Smooth muscle cell of the brain vasculature (primary cell): ENCODE results near the gene WIF1.
A peak's percentile ranks its signal among the peaks of the same experiment; 100 is the strongest.

ENCODE experiments used
- DNase-seq: peaks from one replicate; pipeline ENCODE4 v3.0.0-alpha.2; 2012; ENCODE audit warnings: low read depth, low spot score

Gene WIF1

GRCh38 chr12:65121049-65121955 is at the start of gene WIF1:
TSS of gene WIF1 (minus strand) at chr12:65121305. CDS start at chr12:65121191, 114 bp downstream.
- DNase-seq: no peak

GRCh38 chr12:65170209-65170881 is 49.2 kb upstream of the WIF1 start:
- DNase-seq: no peak

GRCh38 chr12:65169320-65170208 is 48.5 kb upstream of the WIF1 start, which contains the start of gene LEMD3:
TSS of gene LEMD3 (plus strand) at chr12:65169583. CDS start at chr12:65169597, 14 bp downstream.
- peak; percentile 66 for DNase-seq

- no peak for DNase-seq
Measured at GRCh38 chr12:65168681-65169319, 47.7 kb upstream of the WIF1 start.

- DNase-seq: no peak
Measured at GRCh38 chr12:65164774-65165173, 43.7 kb upstream of the WIF1 start.

DNA sequence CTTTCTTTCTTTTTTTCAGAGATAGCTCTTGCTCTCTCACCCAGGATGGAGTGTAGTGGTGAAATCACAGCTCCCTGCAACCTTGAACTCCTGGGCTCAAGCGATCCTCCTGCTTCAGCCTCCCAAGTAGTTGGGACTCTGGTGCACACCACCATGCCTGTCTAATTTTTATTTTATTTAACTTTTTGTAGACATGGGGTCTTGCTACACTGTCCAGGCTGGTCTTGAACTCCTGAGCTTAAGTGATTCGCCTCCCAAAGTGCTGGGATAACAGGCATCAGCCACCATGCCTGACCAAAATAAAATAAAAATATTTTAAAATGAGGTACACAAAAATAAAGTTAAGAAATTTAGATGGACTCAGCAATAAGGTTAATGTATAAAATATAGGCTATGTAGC is 43.1 kb upstream of the WIF1 start:
- no peak for DNase-seq

- DNase-seq: no peak
Measured at GRCh38 chr12:65162609-65163008, 41.5 kb upstream of the WIF1 start.

DNA sequence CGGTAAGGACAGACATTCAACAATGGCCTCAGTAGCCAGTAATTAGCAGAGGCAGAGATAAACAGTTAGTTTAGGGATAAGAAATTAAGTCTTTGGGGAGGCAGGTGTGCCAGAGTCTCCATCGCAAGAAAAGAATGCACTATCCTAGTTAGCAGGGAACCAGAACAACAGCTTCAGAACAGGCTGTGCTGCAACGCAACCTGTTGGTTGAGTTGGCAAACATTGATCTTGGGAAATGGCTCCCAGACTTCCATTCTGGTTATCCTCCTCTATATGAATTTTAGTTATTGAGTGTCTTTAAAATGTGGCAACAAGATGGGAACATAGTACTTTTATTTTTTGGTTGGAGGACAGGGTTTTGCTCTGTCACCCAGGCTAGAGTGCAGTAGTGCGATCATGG is 36.0 kb upstream of the WIF1 start:
- no peak for DNase-seq

DNA sequence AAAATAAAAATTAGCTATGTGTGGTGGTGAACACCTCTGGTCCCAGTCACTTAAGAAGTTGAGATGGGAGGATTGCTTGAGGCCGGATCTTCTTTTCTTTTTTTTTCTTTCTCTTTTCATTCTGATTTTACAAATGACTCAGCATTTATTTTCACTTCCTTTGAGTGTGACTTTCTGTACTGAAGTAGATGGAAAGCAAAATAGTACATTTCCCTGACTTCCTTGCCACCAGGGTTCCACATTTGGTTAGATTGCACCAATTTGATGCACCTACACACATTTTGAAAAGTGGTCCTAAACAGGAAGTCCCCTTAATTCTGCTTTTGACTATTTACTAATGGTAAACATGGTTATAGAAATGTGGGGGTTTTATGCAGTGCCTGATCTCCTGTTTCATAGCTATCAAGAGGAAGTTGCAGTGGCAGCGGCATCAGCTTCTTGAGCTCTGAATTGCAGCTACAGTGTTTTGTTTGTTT is 35.3 kb upstream of the WIF1 start:
- no peak for DNase-seq

DNA sequence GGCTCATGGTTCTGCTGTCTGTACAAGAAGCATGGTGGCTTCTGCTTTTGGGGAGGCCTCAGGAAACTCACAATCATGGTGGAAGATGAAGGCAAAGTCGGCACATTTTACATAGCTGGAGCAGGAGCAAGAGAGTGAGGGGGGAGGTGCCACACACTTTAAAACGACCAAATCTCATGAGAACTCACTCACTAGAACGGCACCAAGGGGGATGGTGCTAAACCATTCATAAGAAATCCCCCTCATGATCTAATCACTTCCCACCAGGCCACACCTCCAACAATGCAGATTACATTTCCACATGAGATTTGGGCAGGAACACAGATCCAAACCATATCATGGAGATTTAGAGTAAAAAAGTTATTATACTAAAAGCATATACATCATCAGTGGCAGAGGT is 34.7 kb upstream of the WIF1 start:
- DNase-seq: no peak

- DNase-seq: no peak
Measured at GRCh38 chr12:65152596-65152995, 31.5 kb upstream of the WIF1 start.

- DNase-seq: no peak
Measured at GRCh38 chr12:65152012-65152411, 30.9 kb upstream of the WIF1 start.

DNA sequence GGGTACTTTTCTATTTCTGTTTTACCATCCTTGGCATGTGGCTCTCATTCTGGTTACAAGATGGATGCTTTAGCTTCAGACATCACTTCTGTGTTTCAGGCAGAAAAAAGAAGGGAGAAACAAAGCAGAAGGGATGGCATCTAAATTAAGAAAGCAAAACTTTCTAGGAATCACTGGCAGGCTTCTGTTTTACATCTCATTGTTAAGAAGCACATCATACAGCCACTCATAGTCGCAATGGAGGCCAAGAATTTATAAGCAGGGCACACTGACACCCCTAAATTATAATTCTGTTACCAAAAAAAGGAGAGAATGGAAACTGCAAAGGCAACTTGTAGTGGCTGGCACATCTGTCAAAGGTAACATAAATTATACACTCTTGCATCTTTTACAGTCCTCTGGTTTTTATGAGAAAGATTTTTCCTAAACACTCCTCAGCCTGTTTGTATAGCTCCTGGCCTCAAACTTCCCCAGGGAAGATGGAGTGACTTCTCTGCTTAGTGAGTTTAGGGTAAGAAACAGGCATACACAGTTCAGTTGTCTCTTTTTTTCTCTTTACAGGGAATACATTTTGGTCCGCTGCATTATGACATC is 26.3 kb upstream of the WIF1 start:
- no peak for DNase-seq

DNA sequence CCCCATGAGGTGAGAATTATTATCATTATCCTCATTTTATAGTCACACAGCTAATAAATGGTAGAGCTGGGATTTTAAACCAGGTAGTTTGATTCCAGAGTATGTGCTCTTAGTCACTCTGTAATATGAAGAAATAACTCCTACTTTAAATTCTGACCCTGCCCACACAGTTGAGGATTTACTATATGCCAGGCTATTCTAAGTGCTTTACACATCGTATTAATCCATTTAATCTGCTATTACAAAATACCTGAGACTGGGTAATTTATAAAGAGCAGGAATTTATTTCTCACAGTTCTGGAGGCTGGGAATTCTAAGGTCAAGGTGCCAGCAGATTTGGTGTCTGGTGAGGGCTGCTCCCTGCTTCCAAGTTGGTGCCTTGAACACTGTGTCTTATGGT is 19.6 kb upstream of the WIF1 start:
- DNase-seq: no peak

DNA sequence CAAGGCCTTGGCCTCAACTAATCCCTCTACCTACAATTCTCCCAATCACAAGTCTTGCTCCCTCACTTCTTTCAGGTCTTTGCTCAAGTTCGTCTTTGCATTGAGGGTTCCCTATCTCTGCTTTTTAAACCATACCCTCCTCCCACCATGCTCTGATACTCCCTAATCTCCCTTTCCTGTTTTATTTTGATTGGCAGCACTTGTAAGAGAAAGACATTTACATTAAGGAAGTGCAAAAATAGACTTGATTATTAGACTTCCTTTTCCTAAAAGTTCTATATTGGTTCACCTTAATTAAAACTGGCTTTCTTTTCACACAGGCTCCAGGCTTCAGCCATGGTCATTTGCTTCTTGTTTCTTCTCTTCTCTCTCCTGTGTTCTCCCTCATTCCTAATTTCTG is 18.3 kb upstream of the WIF1 start:
- no peak for DNase-seq

DNA sequence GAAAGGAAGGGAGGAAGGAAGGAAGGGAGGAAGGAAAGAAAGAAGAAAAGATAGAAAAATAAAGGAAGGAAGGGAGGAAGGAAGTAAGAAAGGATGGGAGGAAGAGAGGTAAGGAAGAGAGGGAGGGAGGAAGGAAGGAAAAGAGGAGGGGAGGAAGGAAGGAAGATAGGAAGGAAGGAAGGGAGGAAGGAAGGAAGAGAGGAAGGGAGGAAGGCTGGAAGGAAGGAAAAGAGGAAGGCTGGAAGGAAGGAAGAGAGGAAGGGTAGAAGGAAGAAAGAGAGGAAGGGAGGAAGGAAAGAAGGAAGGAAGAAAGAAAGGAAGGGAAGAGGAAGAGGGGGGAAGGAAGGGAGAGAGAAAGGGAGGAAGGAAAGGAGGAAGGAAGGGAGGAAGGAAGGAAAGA is 12.8 kb upstream of the WIF1 start:
- no peak for DNase-seq

DNA sequence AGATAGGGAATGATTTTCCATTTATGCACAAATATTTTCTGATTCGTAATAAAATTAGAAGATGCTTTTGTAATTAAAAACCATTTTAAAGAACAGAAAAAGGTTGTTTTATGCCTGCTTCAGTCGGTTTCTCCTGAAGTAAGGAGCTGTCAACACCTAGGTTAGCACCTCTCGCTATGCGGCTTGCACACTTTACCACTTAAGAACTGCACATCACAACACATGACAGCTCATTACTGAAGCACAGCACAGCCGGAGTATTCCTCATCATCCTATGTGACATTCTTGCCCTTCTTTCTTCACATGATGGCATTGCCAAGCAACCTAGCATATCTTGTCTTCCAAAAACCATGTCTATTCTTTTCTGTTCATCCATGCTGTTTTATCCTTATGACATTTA is 5.4 kb upstream of the WIF1 start:
- DNase-seq: no peak

- no peak for DNase-seq
Measured at GRCh38 chr12:65125975-65126374, 4.9 kb upstream of the WIF1 start.

GRCh38 chr12:65125247-65125646 is 4.1 kb upstream of the WIF1 start:
- no peak for DNase-seq

GRCh38 chr12:65123435-65124063 is 2.4 kb upstream of the WIF1 start:
- peak; percentile 6 for DNase-seq
